A549 treated with RU486 at 1 μM for 4 hours (cell line): ENCODE data around the gene PPIP5K1. TPM values are rescaled to one million over a fixed set of nuclear protein-coding genes. Genes with fewer than 3 reads are reported as not detected.

Source experiments
- total RNA-seq: library from RNA; stranded (reverse); fragments of 200-300 nt; extraction: Qiagen RNA extraction; gene quantifications from 5 replicates; pipeline ENCODE4 v1.2.3, GENCODE V29; 2022; ENCODE audit warnings: low read depth

Gene PPIP5K1
- 4.7 to 6.3 TPM (median 5.8 TPM) in 5 replicates for total RNA-seq

GRCh38 chr15:43589778-43590466 lies at the start of gene PPIP5K1:
Gene PPIP5K1, minus strand, starts transcription at chr15:43590208. Its CDS starts 5,704 bp downstream, at chr15:43584504.

GRCh38 chr15:43618700-43619099 lies 28.7 kb upstream of the PPIP5K1 start, which contains the start of gene STRC:
Gene STRC, minus strand, starts transcription at chr15:43618800. Its CDS starts 78 bp downstream, at chr15:43618722.

GRCh38 chr15:43593328-43594190 lies 3.6 kb upstream of the PPIP5K1 start, which contains the start of gene CKMT1B:
Gene CKMT1B, plus strand, starts transcription at chr15:43594027. Its CDS starts 192 bp downstream, at chr15:43594219.

GRCh38 chr15:43517354-43518196 lies 72.4 kb downstream of the PPIP5K1 start, which contains the start of gene MAP1A:
Gene MAP1A, plus strand, starts transcription at chr15:43517608. Its CDS starts 3,866 bp downstream, at chr15:43521474.

GRCh38 chr15:43492673-43493601 lies 97.1 kb downstream of the PPIP5K1 start, which contains the start of gene TP53BP1:
Gene TP53BP1, minus strand, starts transcription at chr15:43493156. Its CDS starts 113 bp downstream, at chr15:43493043.

Other genes starting within 250 kb of the PPIP5K1 start
- gene ZSCAN29, start 219.2 kb downstream of the PPIP5K1 start, total RNA-seq: 7.9 to 11.5 TPM (median 9.0 TPM) in 5 replicates
- gene TUBGCP4, start 219.1 kb downstream of the PPIP5K1 start, total RNA-seq: 4.4 to 6.8 TPM (median 6.2 TPM) in 5 replicates
- gene TP53BP1, start 97.1 kb downstream of the PPIP5K1 start, total RNA-seq: 16.1 to 20.0 TPM (median 18.6 TPM) in 5 replicates
- 0.76 to 0.97 TPM (median 0.85 TPM) in 5 replicates for gene MAP1A, start 72.6 kb downstream of the PPIP5K1 start, total RNA-seq
- gene CKMT1B, start 3.8 kb upstream of the PPIP5K1 start, total RNA-seq: 2.9 to 6.1 TPM (median 3.4 TPM) in 5 replicates
- 0.07 to 0.08 TPM in 2 of 5 replicates, not detected in the others for gene STRC, start 28.6 kb upstream of the PPIP5K1 start, total RNA-seq
- gene CATSPER2, start 58.6 kb upstream of the PPIP5K1 start, total RNA-seq: 0.18 to 0.80 TPM (median 0.59 TPM) in 5 replicates
- 1.6 to 4.0 TPM (median 2.8 TPM) in 5 replicates for gene CKMT1A, start 103.7 kb upstream of the PPIP5K1 start, total RNA-seq
- 301 to 389 TPM (median 355 TPM) in 5 replicates for gene PDIA3, start 156.2 kb upstream of the PPIP5K1 start, total RNA-seq
- 1.3 to 2.3 TPM (median 2.1 TPM) in 5 replicates for gene ELL3, start 186.8 kb upstream of the PPIP5K1 start, total RNA-seq
- 445 to 774 TPM (median 681 TPM) in 5 replicates for gene SERF2, start 202.1 kb upstream of the PPIP5K1 start, total RNA-seq
- 0.09 to 0.21 TPM (median 0.12 TPM) in 5 replicates for gene SERINC4, start 210.0 kb upstream of the PPIP5K1 start, total RNA-seq
- gene HYPK, start 210.4 kb upstream of the PPIP5K1 start, total RNA-seq: 4.3 to 10.2 TPM (median 4.9 TPM) in 5 replicates
- 23.5 to 31.6 TPM (median 27.4 TPM) in 5 replicates for gene MFAP1, start 234.5 kb upstream of the PPIP5K1 start, total RNA-seq
- gene WDR76, start 236.8 kb upstream of the PPIP5K1 start, total RNA-seq: 10.0 to 18.2 TPM (median 13.2 TPM) in 5 replicates